GM10847 (cell line): ENCODE measurements around the gene RPH3AL.

Experiments
- POLR2A ChIP-seq: IDR thresholded peaks from 2 replicates; pipeline ENCODE4 v1.6.1; 2011; ENCODE audit not compliant: insufficient read length; ENCODE audit errors: extremely low read depth

The RPH3AL gene

DNA sequence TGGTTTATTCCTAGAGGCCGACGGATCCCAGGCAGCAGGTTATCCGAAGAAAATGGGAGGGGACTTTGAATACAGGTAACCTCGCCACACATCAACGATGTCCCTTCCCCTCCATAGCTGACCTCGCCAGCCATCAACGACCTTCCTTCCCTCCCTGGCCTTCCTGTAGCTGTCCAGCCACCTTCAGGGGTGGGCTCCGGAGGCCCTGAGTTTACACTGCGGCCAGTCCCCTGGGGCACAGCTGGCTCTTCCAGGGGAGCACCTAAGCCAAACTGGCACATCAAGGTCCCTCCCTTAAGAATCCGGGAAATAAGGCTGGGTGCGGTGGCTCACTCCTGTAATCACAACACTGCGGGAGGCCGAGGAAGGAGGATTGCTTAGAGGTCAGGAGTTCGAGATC is 10.1 kb upstream of the RPH3AL start:
- TF ChIP-seq POLR2A = no peak

DNA sequence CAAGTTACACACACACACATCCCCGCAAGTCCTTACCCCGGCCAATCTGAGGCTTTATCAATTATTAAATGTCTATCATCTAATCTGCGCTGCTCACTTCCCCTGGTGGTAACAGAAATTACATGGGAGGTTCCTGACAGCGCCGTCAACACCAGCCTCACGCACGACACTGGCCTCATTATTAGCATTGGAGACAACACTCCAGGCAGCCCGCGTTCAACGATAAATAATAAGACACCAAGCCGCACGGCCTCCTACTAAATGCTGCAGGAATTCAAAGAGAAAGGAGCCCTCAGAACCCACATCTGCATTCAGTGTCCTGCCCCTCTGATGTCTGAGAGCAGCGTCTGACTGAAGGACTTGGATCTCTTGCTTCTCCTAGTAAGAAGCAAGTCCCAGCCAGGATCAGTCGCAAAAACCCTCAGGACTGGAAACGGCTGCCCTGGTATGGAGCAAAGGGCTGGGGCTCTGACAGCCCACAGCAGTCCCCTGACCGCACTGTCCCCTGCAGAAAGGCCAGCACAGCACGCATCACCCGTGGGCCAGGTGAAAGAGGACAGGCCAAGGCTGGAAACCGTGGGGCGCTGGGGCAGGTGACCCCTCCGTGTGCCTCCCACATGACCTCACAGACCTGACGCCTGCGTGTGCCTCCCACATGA is 7.6 kb upstream of the RPH3AL start:
- no peak for TF ChIP-seq POLR2A

DNA sequence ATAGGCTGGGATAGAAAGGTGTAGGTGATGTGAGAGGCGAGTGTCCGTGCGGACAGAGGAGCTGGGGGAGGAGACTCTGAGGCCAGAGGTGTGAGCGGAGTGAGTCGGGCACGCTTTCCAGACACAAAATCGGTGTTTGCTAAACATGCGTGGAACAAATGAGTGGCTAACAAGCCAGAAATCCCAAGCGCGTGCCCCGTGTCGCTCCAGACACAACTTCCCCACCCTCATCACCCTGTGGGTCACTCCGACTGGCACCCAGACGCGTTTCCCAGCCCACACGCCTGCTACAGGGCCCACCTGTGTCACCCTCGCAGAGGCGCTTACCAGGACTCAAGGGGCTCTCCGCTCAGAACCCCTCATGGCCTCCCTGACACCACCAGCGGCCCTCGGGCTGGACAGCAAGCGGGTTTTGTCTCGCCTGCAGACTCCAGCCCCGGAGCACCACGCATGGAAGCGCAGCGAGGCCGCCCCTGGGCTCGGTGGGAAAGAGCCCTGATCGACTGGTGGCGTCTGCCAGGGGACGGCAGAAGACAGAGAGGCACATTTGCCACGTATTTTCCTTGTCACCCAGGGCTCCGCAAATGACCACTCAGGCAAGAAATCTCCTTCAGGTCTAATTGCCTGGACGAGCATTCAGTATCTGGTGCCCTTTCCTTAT is 6.0 kb upstream of the RPH3AL start:
- TF ChIP-seq POLR2A = no peak

DNA sequence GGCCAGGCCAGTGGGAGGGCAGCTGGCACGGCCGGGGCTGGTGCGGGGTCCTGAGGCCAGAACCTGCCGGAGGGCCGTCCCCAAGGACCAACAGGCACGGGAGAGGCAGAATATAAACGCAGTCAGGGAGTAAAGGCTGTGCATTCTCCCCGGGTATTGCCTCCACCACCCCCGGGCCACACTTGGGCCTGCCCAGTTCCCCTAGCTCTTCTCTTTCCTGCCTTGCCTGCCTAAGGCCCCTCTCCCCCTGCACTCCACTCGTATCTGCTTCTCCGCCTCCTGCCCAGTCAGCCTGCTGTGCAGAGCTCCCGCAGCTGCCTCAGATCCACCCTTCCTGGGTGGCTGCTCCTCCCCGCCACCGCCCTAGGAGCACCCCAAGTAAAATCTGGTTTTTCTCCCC is 5.0 kb upstream of the RPH3AL start:
- TF ChIP-seq POLR2A = no peak

DNA sequence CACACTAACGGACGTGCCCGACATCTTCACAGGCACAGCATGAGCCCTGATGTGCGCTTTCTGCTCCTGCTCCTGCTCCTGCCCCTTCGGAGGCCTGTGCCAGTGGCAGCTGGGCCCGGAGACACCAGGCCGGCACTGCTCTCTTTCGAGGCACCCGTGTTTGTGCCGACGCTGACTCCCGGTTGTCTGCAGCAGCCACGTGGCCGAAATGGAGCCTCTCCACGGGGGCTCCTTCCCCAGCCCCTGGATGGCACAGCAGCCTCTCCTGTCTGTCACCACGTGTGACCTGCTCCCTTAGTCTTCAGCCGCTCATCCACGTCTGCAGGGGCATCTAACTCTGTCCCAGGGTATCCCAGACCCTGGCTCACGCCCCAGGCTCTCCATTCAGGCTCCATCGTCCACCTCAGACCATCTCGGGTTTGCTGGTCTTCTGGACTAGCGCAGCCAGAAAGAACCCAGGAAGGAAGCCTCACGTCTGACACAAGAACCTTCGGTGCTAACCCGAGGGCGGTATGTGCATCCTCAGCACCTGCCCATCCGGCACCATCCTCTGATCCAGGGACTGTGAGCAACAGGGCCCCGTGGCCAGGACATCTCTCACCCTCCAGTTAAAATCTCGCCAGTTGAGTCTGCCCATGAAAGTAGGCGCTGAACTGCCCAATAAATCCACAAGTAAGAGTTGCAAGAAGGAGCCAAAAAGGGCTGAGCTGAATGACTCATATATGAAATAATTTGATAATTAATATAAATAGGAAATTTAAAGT is 4.2 kb upstream of the RPH3AL start:
- TF ChIP-seq POLR2A = no peak

DNA sequence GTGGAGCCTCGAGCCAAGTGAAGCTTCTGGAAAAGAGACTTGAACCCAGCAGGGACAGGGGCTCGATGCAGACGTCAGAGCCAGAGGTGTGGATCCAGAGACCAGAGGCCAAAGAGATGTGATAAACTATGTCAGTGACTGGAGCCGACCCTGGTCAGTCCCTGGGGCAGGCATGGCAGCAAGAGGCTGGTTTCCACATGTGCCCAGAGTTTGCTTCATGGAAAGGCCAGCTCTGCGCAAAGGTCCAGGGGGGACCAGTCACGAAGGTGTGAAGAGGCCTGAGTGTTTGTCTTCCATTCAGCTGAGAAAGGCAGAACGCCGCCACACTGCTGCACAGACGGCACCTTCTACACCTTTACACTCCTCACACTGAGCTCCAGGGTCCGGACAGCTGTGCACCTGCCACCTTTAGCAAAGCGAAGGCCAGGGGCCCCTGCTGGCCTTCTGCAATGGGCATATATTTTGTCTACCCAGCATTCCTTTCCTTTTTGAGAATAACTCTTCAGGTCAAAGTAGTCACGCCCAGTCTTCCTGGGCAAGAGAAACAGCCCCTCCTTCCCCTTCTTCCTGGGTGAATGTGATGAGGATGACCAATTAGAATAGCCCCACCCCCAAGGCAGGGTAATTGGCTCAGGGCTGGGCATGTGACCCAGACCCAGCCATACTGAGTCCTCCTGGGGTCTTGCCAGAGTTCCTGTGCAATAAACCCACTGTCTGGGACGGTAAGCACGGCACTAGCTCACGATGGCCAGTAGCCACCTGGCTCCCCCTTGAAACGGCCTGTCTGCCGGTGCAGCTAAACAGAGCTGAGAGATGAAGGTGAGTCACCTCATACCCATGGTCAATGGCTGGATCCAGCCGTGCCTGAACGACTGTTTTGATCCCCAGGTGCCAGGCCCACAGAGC is 2.3 kb upstream of the RPH3AL start:
- TF ChIP-seq POLR2A = no peak

DNA sequence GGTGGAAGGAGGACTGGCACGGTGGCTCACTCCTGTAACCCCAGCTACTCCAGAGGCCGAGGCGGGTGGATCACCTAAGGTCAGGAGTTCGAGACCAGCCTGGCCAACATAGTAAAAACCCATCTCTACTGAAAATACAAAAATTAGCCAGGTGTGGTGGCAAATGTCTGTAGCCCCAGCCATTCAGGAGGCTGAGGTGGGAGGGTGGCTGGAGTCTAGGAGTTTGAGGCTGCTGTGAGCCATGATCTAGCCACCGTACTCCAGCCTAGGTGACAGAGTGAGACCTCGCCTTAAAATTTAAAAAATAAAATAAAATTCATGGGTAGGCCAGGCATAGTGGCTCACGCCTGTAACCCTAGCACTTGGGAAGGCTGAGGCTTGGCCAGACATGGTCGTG is 1.2 kb upstream of the RPH3AL start:
- no peak for TF ChIP-seq POLR2A

DNA sequence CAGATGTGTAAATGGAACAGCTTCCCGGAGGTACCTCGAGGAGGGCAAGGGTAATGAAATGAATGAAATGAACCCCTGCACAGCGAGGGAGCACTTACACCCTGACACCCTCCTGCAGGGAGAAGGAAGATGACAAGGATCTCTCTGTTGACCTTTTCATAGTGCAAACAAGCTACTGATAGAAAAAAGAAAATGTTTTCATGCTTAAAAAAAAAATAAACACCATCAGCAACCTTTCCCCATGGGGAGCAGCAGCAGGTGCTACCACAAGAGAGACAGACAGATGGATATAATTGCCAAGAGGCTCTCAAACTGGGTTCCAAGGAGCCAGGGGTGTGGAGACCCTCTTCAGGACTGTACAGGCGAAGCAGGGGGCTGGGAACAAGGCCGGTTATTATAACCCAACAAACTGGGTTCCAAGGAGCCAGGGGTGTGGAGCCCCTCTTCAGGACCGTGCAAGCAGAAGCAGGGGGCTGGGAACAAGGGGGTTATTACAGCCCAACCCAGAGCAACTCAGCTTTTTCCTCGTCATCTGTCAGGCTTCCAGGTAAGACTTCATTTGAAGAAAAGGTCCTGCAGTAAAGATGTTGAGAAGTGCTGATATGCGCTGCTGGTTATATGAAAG is 718 bp upstream of the RPH3AL start:
- no peak for TF ChIP-seq POLR2A

DNA sequence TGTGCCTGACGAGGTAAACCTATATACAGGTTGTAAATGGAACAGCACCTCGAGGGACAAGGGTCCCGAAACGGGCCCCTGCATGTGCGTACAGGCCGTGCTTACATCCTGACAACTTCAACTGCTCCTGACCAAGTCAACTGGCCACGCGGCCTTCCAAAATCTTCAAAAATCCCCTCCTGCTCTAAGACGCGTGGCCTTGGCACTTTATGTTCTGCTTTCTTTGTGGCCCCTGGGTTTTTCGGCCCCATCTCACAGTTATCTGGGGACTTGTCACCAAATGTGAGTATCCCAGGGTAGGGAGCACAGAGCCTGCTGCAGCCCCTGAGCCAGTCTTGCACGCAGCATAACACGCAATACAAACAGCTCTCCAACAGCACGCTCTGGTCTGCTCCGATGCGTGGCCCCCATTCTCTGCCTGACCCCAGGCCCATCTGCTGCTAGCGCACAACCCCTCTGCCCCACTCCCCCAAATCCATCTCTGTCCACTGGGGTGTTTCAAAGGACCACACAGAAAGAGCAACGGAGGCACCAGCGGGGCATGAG is 659 bp downstream of the RPH3AL start:
- TF ChIP-seq POLR2A = no peak

DNA sequence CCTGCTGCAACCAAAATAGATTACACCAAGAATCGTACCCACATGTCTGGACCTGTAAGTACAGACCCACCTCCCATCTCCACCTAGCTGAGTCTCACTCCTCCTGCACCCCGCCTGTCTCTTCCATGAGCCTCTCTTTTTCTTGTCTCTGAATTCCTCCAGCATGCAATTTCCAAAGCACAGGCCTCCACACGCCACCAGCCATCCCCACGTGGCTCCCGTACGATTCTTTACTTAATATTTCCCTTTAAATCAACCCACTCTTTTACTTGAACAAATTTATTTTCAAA is 1.2 kb downstream of the RPH3AL start:
- no peak for TF ChIP-seq POLR2A

DNA sequence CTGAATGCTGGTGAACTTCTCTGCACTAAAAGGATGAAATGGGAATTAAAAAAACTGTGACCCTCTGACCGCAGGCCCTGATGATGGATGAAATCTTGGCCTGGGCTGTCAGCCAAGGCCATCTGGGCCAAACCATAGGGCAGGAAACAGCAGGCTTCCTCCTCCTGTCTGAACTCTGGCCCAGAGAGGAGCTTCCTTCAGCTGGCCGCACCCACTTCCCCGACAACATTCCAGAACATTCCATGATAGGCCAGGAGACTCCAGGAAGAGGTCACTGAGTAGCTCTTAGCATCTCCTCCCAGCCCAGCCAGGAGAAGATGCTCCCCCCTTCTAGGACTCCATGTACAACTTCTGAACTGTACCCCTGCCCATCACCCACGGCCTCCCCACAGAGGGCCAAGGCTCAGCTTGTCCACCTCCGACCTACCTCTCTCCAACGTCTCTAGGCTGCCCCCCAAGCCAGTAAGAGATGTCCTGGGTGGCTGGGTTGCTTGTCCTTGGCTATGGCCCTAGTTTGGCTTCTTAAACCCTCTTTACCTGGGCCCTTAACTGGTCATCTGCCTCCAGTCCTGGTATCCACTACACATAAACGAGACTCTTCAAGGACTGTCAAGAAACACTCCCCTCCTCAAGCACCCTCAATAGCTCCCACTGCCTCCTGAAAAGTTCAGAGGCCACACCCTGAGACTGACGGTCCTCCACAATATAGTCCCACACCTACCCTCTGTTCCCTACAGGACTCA is 1.7 kb downstream of the RPH3AL start:
- no peak for TF ChIP-seq POLR2A

DNA sequence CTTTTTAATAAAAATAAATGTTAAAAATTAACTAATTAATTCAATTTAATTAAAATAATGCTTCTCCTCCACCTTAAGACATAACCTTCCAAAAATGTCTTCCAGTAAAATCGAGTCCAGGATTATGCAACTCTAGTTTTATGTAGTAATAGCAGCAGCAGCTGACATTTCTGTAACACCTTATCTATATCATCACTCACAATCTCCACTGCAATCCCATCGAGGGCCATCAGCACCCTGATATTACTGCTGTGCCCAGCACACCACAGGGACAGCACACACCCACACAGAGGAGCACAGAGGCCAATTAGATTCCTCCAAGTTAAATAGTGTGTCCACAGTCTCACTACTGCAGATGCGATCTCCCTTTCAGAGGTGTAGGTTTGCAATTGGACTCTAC is 2.9 kb downstream of the RPH3AL start:
- TF ChIP-seq POLR2A = no peak

DNA sequence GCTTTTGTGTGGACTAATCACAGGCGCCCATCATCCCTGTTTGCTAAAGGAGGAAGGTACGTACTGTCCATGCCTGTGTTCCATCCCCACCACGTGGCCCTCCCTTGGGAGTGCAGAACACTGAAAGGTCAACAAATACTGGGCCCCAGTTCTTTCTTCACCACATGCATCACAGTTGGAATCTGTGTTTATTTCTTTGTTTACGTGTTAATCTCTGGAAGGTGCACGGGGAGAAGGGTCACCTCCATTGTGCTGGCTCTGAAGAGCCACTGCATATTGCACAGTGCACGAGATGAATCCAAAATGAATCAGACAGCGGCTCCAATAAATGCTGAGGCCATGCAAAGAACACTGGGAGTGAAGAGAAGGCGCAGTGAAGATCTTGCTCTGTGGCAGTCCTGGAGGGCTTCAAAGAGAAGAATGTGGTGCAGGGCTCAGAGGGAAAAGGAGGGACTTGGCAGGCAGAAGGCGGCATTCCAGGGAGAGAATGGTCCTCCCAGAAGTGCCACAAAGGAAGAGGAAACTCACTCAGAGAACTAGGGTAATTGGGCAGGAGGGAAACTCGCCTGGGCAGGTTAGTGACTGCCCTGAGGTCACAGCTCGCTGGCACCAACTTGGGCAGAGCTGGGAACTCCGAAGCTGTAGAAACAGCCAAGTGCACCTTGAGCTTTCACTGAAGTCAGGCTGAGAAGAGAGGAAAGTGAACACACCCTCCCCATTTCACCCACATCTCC is 3.7 kb downstream of the RPH3AL start:
- no peak for TF ChIP-seq POLR2A

DNA sequence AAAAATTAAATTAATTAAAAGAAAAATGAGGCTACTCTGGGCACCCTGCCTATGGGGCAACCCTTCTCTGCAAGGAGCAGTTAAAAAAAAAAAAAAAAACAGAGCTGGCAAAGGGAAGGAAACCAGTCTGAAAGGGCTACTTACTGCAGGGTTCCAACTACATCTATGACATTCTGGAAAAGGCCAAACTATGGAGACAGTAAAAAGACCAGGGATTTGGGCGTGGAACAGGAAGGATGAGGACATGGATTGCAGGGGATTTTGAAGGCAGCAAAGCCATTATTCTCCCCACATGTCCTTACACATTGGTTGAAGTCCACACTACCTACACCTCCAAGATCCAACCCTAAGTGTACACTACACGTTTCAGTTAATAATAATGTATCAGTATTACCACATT is 4.6 kb downstream of the RPH3AL start:
- no peak for TF ChIP-seq POLR2A

DNA sequence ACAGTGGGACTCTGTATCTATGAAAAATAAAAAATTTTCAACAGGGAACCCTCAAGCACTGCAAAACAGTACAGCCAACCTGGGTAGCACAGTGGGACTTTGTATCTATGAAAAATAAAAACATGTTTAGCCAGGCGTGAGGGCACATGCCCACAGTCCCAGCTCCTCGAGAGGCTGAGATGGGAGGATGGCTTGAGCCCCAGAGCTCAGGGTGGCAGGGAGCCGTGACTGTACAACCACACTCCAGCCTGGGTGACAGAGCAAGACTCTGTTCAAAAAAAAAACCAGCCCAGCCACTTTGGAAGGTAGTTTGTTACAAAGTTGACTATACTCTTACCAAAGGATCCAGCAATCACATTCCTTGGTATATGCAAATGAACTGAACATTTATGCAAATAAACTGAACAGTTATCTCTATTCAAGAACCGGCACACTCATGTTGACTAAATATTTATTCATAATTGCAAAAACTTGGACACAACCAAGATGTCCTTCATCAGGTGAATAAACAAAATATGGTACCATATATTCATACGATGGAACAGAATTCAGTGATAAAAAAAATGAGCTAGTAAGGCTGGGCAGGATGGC is 5.2 kb downstream of the RPH3AL start:
- TF ChIP-seq POLR2A = no peak
